Neural progenitor cell (in vitro differentiated cells): ENCODE results near the gene IL1R2.

Experiments
- EZH2 ChIP-seq: fragments of 200-600 bp; sonication (generic); IDR thresholded peaks from 2 replicates; pipeline ENCODE4 v1.6.1; 2017; ENCODE audit warnings: antibody characterized with exemption, mild to moderate bottlenecking, moderate library complexity
- TF ChIP-seq, protein P1 (sequence below): fragments of 200-600 bp; sonication (generic); IDR thresholded peaks from 2 replicates; pipeline ENCODE4 v1.5.1; 2017; ENCODE audit warnings: antibody characterized with exemption, mild to moderate bottlenecking

GRCh38 chr2:102014041-102014345 lies 22.2 kb downstream of the IL1R2 start:
- TF ChIP-seq, protein P1, sequence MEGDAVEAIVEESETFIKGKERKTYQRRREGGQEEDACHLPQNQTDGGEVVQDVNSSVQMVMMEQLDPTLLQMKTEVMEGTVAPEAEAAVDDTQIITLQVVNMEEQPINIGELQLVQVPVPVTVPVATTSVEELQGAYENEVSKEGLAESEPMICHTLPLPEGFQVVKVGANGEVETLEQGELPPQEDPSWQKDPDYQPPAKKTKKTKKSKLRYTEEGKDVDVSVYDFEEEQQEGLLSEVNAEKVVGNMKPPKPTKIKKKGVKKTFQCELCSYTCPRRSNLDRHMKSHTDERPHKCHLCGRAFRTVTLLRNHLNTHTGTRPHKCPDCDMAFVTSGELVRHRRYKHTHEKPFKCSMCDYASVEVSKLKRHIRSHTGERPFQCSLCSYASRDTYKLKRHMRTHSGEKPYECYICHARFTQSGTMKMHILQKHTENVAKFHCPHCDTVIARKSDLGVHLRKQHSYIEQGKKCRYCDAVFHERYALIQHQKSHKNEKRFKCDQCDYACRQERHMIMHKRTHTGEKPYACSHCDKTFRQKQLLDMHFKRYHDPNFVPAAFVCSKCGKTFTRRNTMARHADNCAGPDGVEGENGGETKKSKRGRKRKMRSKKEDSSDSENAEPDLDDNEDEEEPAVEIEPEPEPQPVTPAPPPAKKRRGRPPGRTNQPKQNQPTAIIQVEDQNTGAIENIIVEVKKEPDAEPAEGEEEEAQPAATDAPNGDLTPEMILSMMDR, result no peak
- no peak for TF ChIP-seq EZH2
